GM10266 (cell line): ENCODE data around the gene KCNH4.

Experiments
- DNase-seq: peaks from one replicate; pipeline ENCODE4 v3.0.0; 2012; ENCODE audit errors: extremely low spot score
- CTCF ChIP-seq: IDR thresholded peaks from 2 replicates; pipeline ENCODE4 v1.5.1; 2012; ENCODE audit warnings: mild to moderate bottlenecking, low read depth; ENCODE audit not compliant: control insufficient read depth, insufficient read depth; ENCODE audit errors: missing control alignments

The KCNH4 gene

DNA sequence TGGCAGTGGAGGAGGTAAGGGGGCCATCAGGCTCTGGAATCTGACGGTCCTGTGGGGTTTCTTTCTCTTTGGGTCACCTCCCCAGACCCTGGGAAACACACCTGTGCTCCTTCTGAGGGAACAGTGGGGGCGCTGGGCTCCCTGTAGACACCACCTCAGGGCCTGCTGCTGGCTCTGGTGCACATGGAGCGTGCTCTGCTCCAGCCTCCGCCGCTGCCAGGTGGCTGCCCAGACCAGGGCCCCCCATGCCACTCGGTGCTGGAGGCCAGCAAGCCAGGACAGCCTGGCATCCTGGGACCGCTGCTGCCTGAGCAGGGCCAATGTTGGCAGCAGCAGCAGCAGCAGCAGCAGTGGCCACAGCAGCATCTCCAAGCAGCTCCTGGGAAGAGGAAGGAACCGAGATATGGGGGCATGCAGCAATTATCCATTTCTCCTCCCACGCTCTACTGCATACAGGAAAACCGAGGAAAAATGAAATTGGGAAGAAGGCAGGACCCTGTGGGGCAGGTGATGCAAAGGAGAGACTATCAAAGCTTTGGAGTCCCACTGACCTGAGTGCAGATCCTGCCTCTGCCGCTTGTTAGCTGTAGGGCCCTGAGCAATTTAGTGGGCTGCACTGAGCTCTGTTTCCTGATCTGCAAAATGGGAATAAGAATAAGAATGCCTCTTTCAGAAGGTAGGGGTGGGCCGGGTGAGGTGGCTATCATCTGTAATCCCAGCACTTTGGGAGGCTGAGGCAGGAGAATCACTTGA lies 12.4 kb upstream of the KCNH4 start:
- no peak for TF ChIP-seq CTCF
- DNase-seq, result no peak

- DNase-seq, result no peak
These were observed 11.5 kb upstream of the KCNH4 start for GRCh38 chr17:42192189-42193126.

DNA sequence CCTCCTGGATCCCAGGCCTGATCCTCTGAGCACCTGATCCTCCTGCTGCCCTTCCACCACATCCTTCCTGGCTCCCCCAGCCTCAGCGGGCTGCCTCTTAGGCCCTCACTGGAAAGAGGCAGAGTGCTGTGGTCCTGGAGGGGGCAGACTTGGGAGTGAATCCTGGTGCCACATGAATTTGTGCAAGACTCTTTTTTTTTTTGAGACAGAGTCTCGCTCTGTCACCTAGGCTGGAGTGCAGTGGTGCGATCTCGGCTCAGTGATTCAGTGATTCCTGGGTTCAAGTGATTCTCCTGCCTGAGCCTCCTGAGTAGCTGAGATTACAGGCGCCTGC lies 10.3 kb upstream of the KCNH4 start:
- no peak for TF ChIP-seq CTCF
- DNase-seq, result no peak

More at GRCh38 chr17:42192189-42193126, 11.5 kb upstream of the KCNH4 start:
- TF ChIP-seq CTCF, result no peak

DNA sequence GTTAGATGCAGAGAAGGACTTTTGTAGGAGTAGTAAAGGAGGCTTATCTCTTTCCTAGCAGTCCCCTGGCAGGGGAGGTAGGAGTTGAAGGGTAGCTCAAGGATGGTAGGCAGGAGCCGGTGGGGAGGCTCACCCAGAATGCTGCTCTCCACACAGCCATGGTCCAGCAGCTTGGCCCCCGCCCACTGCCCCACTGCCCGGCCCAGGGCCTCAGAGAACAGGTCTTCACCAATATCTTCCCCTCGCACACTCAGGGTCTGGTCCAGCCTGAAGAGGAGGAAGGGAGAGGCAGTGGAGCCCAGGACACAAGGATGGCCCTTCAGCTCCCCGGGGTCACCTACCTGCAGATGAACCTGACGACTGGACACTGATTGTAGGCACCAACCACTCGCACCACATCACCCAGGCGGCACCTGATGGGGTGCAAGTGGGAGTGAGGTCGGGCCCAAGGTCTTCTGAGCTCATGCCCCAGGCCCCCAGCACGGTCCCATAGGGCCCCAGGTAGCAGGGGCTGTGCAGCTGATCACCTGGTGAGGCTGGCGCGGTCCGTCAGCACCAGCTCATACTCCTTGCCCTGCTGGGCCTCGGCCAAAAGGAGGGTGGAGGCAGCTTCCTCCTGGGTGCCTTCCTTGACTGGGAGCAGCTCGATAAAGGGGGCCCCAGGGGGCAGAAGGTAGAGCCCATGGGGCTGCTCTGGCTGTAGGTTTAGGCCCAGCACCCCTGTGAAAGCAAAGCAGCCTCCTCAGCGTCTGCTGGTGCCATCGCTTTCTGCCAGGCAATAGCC lies 9.7 kb upstream of the KCNH4 start:
- no peak for TF ChIP-seq CTCF
- no peak for DNase-seq

DNA sequence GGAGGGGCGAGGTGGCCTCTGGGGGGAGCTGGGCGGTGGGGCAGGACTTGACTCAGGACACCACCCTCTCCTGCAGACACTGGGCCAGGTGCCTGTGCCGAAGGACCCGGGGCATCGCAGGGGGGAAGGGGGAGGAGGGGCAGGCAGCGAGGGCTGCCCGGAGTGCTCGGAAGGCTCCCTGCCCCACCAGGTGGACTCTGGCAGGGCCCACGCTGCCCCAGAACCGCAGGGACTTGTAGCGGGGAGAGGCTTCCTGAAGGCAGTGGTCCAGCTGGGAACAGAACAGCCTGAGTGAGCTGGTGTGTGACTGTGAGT lies 8.7 kb upstream of the KCNH4 start:
- no peak for TF ChIP-seq CTCF
- DNase-seq, result no peak

DNA sequence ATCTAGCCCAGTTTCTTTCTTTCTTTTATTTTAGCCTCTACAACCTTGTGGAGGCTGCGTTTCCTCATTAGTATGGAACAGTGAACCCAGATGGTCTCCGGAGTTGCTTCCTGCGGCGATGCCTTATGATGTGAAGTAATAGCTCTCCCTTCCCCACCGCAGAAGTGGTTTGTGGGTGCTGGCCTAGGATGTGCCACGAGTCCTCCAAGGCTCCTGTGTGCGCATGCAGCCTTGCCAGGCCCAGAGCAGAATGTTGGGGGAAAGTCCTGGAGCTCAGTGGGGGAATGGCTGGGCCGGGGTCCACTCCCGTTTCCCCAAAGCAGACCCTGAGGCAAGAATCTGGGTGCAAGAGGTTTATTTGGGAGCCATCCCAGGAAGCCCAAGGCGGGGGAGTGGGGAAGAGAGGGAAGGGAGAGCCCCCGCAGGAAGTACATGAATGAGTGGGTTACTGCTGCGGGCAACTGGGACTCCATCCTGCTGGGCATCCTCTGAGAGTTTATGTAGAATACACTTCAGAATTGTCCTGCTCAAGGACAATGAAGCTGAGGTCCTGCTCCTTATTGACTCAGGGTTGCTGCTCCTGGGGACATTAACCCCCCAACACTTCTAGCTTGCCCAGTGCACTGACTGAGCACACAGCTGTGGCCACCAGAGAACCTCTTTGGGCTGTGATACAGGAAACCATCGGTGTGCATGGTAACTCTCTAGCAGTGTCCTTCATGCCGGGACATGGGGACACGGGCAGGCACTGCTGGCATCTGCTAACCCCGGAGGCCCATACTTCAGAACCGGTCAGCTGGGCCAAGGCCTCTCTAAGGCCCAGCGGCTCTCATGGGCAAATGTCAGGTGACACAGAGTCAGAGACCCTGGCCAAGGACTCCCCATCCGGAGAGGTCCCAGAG lies 8.1 kb upstream of the KCNH4 start:
- DNase-seq, result no peak
- TF ChIP-seq CTCF, result no peak
